ENCODE data around the gene S100A9.
"Not testable (repeated sequence)": the region's sequence is repeated elsewhere in the genome, so short reads cannot be mapped to it uniquely, and the experiment has no call there.

S100A9 gene

DNA sequence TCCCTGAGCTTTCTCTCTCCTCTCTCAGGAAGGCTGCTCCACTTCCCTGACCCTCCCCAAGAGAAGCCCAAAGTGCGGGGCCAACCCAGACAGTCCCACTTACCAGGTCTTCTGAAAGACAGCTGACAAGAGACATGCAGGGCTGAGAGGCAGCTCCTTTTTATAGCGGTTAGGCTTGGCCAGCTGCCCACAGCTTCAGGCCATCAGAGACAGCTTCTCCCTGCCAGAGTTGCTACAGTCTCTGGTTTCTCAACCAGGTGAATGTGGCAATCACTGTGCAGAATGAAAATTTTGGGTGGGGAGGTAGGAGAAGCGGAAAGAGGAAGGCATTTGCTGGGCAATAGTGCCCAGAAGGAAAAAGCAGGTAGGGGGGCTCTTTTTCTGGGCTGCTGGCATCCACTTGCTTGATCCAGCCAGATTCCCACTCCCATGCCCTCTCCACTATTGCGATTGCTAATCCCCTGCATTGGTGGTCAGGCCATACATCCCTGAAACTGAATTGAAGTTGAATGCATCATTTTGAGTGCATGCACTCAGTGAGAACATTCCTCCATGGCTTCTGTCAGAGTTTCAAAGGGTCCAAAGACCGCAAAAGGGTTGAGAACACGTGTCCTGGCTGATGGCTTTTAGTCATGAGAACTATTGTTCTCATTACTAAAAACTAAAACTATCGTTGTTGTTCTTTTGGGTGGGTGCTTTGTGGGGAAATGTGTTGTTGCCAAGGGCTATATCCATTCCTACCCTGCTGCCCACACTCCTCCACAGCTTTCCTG, 33.5 kb downstream of the S100A9 start, which contains the start of gene S100A8:
Gene S100A8 (minus strand): TSS at position 136 of the 773 bp plus-strand sequence. CDS start 538 bp downstream, outside the sequence.
- DNase-seq: no peak

DNA sequence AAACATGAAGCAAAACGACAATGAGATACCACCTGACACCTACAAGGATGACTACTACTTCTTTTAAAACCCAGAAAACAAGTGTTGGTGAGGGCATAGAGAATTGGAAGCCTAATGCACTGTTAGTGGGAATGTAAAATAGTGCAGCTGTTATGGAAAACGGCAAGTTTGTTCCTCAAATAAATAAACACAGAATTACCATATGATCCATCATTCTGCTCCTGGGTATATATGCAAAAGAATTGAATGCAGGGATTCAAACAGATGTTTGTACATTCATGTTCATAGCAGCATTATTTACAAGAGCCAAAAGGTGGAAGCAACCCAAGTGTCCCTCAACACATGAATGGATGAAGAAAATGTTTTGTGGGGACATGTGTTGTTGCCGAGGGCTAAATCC, 34.6 kb downstream of the S100A9 start:
- DNase-seq: no peak

GRCh38 chr1:153392822-153393221, 35.2 kb downstream of the S100A9 start:
- DNase-seq: no peak

GRCh38 chr1:153393926-153394325, 36.3 kb downstream of the S100A9 start:
- DNase-seq: no peak

DNA sequence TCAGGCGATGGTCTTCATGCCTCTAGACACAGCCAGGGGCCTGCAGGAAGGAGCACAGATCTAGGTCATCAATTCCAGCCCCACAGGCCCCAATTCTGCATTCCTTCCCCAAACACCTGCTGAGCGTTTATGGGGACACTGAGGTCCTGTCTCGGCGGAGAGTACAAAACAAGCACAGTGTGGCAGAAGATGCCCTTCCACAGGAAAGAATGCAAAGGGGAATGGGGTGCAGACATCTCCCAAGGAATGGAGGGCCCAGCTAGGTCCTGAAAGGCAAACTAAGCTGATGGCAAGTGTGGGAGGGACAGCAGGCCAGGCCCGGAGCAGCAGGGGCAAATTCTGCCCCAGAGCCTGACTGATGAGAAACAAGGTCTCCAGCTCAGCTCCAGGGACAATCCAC, 36.7 kb downstream of the S100A9 start:
- no peak for DNase-seq

GRCh38 chr1:153395136-153395685, 37.6 kb downstream of the S100A9 start:
- DNase-seq: no peak

GRCh38 chr1:153395776-153396175, 38.1 kb downstream of the S100A9 start:
- DNase-seq: no peak

DNA sequence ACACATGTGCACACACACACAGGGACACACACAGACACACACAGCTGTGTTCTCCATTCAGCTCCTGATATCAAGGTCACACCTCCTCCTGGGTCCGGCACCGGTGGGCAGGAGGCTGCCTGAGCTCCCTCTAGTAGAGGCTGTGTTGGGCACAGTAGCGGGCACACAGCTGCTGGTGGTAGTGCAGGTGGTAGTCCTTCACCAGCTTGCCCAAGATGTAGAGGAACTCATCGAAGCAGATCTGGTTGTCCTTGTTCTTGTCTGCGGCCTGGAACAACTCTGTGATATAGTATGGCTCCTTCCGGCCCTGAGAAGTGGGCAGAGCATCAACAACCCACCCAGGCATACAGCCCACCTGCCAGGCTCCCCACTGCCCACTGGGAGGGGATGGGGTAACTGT, 38.8 kb downstream of the S100A9 start:
- no peak for DNase-seq

DNA sequence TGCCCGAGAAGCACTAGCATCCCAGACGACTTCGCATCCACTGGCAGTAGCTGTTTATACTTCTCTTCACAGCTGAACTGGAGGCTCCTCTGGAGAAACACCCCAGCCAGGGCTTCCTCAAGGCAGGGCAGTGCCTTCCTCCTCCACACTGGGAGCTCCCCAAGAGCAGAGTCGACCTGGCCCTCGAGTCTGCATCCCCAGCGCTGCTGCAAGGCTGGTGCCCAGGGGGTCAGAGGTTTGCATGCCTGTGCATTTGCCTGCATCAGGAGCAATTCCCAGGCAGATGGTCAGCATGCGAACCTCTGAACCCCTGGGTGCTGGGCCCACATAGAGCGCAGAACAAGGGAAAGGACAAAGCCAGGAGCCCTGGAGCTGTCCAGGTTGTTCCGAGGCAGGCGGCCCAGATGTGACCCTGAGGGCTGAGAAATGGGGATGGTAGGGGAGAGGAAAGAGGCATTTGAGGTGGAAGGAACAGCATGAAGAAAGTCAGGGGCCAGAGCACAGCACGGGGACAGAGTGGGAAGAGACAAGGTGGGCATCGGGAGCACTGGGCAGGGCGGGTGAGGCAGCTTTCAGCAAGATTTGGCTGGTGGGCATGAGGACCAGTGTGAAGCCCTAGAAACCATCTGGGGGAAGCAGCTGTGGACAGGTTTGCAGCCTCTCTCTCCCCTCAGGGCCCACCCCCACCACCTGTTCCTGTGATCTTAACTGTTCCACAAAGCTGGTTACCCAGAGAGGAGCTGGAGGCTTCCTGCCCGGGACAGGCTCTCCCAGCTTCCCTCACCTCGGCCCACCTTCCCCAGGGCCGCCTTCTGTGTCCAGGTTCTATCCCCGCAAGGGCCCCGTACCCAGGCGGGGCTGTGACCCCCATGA, 39.6 kb downstream of the S100A9 start:
- no peak for DNase-seq

DNA sequence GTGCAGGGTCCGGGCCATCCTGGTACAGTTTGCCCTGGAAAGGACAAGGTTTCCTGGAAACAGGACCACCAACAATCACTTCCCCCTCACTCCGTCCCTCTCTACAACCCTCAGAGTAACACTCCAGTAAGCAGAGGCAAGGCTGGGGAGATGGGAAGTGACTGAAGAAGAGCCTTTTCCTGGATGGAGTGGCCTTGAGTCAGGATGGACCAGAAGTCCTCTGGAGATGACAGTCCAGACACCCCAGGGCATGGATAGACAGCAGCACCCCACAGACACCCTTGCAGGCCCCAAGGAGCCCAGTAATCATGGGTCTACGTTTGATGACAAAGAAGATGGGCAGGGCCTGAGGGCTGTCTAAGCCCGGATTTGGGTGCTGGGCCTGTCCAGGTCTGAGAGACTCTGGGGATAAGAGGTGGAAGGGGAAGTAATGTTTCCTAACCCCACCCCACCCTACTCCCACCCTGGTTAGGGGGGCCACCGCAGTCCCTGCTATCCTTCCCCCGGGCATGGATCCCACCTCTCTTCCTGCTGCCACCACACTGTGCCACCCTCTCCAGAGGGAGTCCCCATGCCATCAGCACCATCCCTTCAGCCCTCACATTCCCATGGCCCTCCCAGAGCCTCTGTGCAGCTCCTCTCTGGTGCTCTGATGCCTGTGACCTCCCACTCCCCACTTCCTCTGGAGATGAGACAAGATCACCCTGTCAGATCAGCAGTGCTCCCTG, 40.4 kb downstream of the S100A9 start:
- no peak for DNase-seq

GRCh38 chr1:153399401-153400055, 41.9 kb downstream of the S100A9 start:
- no peak for DNase-seq

DNA sequence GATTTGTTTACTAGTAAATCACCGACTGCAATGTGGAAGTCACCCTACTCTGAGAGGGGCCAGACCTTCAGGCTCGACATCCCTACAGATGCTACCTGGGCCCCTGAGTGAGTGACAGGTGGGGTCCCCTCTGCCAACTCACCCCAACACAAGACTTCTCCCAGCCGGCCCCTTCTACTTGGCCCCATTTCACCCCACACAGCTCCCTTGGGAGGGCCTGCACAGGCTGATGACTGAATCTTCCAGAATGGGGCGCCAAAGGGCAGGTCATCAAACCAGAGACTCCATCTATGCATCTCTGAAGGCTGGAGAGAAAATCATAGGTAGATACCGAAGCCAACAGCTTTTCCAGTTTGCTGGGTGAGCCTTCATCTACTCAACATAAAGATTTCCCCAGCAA, 42.6 kb downstream of the S100A9 start:
- DNase-seq: no peak

- no peak for DNase-seq
These were observed 43.8 kb downstream of the S100A9 start for GRCh38 chr1:153401461-153401860.

DNA sequence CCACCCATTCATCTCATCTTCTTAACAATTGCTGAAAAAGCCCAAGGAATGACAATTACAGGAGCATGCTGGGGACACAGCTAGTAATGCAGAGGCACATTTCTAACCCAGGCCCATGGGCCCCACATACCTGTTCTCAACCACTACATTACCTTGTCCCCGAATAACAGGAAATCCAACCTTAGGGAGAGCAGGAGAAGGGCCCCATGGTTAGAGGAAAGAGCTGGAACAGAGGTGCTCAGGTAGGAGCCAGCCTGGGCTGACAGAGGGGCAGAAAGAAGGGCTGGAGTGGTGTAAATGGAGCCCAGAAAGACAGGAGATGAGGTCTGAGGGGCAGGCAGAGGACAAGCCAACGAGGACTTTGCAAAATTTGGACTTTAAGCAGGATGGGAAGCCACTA, 44.6 kb downstream of the S100A9 start:
- DNase-seq: no peak

DNA sequence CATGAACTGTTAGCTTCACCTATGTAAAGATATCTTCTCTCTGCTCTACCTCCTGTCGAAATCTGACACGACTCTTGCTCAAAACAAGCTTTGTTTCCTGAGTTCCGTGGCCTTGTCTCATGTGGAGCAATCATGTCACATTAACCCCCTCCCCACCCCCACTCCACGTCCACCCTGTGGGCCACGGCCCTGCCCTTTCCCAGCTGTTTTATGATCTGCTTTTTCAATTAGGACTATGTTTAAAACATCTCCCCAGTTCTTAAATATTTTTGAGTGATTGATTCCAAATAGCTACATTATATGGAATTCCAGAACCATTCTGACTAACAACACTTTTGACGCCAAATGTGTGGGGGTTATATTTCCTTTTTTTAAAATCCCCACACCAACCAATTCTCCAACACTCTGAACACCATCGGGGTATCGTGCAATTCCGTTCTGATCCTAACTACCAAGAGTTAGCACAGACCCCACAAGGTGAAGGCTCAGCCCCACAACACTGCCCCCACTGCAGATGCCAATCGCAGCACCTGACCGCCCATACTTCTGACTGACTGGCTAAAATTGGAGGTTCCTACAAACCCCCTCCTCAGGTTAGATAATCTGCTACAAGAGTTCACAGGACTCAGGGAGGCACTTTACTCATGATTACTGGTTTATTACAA, 45.9 kb downstream of the S100A9 start:
- DNase-seq: no peak

DNA sequence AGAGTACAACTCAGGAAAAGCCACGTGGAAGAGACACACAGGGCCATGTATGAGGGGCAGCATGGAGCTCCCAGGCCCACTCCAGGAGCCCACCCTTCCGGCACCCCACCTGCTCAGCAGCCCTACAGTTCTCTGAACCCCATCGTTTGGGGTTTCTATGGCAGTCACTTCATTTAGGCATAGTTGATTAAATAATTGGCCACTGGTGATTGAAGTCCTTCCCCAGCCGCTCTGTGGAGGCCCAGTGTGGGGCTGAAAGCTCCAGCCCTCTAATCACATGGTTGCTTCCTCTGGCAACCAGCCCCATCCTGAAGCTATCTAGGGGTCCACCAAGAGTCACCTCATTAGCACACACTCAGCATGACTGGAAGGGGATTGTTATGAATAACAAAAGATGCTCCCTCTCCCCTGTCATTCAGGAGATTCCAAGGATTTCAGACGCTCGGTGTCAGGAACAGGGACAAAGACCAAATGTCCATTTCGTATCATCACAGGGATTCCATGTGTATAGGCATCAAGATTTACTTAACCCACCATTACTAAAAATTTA, 46.5 kb downstream of the S100A9 start:
- DNase-seq: no peak

GRCh38 chr1:153404768-153405167, 47.1 kb downstream of the S100A9 start:
- peak; percentile 6 for DNase-seq

DNA sequence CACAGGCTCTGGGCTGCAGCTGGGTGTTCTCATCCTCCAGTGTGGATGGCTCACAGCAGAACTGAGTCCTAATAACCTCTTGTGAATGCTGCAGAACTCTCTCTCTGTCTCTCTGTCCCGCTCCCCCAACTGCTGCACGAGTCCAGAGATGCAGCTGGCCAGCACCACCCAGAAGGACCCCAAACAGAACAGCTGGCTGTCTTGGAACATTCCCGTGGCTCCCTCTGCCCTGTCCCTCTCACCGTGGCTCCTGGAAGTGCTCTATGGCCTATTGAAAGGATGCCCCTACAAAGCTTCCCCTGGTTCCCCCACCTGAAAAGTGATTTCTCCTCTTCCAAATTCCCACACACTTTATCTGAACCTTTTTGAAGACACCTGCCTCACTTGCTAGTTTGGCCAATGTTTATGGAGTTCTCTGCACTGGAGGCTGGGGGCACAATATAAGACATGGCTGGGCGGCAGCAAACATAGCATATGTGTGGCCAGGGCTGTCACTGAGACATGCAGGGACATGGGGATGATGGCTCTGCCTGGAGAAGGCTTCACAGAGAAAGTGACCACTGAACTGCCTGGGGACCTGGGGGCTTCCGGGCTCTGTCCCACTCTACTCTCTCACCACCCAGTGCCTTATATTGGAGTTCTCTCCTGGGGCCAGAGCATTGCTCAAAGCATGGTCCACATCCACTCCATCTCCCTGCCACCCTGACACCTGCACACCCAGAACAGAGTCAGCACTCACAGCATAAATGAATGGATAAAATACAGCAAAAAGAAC, 48.4 kb downstream of the S100A9 start:
- not testable (repeated sequence) for DNase-seq

GRCh38 chr1:153407274-153407673, 49.6 kb downstream of the S100A9 start:
- not testable (repeated sequence) for DNase-seq

Measured in EL (cell line).